ENCODE measurements around the gene TMEM87A. TPM values are rescaled to one million over a fixed set of nuclear protein-coding genes. Genes with fewer than 3 reads are reported as not detected.
"Not testable (repeated sequence)": the region's sequence is repeated elsewhere in the genome, so short reads cannot be mapped to it uniquely, and the experiment has no call there.

TMEM87A gene
- polyA plus RNA-seq, 12 donors, result 35.9 to 50.9 (median 43.7) TPM; not detected in 1

DNA sequence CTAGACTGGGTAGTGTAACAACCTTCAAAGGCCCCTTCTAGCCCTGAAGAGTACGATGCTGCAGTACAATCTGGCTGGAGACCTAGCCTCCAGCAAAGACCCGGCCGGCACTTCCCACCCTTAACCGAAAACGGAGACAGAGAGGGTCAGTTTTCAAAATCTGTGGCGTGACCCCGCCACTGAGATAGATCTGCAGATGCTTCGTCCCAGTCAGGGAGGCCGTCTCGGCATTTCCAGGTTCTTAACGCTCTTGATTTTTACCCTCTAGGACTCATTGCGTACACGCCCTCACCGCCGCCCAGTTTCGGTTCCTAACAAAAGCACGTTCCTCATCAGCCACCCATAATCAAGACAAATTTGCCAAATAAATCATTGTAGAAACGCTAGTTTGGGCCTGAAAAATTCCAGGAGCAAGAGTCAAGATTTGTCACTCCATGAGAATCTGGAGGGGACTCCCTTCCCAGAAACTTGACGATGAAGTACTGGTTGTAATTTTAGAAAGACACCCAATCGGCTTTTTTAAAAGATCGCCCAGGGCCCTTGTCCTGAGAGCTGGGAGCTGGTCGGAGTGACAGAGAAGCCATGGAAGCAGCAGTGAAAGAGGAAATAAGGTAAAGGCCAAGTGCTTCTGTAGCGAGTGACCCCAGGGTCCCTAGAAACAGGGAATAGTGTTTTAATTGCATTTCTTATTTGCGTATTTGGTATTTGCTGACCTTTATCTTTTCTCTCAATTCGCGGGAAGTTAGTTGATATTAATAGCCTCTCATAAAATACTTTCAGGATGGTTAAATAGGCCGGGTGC lies 868 bp upstream of the TMEM87A start:
- DNase-seq, result peak; percentile 69

DNA sequence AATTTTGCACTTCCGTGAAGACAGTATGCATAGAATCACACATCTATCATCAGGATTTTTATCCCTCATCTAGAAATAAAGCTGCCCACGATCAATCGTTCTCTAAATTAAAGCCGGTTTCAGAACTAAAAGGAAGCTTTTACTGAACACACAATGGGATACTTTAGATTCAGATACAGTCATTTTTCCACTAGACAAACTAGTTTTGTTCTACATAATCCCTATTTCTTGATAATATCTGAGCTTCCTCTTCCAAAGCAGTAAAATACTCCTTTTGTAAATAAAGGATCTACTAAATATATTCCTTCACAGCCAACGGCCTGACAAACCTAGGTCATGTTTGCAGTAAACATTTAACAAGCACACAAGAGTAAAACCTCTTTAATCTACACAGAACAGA lies 2.2 kb downstream of the TMEM87A start:
- no peak for DNase-seq

DNA sequence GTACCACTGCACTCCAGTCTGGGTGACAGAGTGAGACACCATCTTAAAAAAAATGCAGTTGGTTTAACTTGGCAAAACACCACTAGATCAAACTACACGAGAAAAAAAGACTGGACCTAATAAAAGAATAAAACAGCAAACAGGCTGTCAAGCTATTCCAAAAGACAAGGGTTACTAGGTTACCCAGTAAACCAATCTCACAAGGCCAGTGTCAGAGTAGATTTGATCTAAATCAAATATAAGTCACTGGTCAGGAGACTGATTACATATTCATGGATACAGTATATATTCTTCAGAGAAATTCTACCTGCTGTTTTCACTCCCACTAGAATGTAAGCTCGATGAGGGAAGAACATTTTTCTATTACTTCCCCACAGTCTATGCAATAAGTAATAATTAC lies 2.7 kb downstream of the TMEM87A start:
- no peak for DNase-seq

DNA sequence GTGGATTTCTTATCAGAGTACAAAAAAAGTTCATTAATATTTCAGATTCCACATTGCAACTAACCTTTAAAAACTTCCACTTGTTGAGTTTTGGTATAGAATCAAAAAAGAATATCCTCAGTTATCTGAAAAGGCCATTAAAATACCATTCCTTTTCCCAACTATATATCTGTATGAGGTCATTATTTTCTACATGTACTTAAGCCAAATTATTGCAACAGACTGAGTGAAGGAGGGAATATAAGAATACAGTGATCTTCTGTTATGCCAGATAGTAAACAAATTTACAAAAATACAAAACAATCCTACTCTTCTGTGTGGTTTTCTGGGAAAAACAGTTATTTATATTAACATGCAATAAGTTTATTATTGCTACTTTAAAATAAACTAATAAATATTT lies 5.9 kb downstream of the TMEM87A start:
- no peak for DNase-seq

DNA sequence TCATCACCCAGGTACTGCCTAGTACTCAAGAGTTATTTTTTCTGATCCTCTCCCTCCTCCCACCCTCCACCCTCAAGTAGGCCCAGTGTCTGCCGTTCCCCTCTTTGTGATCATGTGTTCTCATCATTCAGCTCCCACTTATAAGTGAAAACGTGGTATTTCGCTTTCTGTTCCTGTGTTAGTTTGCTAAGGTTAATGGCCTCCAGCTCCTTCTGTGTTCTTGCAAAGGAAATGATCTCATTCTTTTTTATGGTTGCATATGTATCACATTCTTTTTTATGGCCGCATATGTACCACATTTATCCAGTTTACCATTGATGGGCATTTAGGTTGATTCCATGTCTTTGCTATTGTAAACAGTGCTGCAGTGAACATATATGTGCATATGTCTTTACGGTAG lies 8.4 kb downstream of the TMEM87A start:
- DNase-seq, result no peak

DNA sequence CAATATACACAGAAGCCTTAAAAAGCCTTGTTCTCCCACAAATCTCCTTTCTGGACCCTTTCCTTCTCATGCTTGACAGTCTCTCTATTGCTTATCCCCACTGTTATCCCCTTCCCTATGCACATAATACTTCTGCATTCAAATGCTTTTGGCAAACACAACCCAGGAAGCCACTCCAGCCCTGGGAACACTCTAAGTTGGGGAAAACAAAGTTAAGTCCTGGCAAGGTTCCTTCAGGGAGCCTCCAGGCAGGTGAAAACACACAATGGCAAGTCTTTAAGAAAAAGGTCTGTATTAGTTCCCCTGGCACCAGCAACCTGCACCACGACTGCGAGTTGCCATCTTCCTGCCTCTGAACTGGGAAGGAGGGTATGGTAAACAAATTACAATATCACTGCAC lies 19.9 kb downstream of the TMEM87A start:
- DNase-seq, result no peak

DNA sequence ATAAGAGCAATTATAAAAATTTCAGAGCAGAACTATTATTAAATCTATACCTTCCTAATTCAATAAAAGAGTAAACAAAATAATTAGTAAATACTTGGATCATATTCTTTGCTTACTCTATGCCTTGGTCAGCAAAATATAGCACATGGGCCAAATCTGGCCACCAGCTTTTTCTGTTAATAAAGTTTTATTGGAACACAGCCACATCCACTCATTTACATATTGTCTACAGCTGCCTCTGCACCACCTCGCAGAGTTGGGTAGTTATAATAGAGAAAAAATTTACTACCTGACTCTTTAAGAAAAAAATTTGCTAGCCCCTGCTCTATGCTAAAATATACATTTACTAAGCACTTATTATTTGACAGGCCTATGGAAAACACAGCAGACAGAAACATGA lies 32.4 kb downstream of the TMEM87A start:
- DNase-seq, result no peak

DNA sequence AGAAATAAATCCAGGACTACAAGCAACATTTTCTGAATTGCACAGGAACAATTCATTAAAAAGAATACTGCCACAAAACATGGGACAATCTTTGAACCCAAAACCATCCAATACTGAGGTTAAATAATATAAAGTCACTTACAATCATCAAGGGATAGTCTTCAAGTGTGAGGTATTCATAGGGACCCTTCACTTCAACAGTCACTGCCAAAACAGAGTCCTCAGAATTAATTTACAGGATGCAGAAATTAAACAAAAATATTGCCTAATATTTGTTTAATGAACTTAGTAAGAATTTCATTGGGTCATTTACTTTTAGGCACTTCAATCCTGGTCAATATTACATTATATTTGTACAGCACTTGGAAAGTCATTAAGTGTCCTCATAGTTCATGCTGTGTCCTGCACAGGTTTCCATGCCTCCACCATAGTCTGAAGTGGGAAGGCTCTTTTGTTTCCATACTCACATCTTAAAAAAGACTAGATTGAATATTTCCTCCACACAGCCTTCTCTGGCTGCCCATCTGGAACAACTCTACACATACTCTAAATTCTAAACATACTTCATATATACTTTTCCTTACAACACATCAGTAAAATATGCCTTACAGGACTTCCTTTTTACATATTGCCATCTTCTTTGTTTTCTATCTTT lies 33.6 kb downstream of the TMEM87A start:
- no peak for DNase-seq

DNA sequence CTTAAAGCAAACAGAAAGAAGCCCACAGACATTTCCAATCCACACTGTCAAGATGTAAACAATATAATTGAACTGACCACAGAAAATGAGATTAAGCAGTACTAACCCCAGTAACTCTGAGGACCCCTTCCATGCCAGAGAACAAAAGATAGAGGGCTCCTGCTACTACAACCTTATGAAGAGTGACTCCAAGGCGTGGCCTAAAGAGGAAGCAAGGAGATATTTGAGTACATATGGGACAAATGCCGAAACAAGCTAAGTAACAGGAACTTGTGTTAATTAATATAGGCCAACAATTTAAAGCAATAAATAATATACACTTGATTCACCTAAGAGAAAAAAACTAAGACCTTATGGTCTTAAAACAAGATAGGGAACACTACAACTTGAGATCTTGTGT lies 40.1 kb downstream of the TMEM87A start:
- no peak for DNase-seq

DNA sequence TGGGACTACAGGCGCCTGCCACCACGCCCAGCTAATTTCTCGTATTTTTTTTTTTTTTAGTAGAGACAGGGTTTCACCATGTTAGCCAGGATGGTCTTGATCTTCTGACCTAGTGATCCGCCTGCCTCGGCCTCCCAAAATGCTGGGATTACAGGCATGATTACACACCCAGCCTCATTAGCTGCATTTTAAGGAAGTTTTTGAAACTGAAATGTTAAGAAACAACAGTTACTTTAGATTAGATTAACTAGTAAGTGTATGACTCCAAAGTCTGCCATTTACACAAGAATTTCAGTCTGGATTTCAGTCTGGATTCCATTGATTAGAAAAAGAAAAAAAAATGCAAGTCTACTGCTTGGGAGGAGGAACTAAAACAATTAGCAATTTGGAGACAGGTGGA lies 40.6 kb downstream of the TMEM87A start:
- no peak for DNase-seq

DNA sequence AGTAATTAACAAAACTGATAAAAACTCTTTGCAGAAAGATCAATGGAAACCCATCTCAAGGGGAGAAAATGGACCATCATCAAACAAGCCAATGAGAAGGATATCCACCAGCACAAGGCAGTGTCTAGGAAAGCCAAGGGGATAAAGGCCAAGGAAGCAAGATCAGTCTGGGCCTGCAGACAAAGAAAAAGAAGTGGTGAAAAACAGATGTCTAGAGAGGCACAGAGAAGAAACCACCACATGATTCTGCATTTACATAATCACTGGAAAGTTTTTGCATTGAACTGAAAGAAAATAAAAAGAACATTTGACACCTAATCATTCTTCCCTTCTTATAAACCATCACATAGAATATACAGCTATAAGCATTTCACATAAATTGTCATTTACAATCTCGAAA lies 42.1 kb downstream of the TMEM87A start:
- no peak for DNase-seq

DNA sequence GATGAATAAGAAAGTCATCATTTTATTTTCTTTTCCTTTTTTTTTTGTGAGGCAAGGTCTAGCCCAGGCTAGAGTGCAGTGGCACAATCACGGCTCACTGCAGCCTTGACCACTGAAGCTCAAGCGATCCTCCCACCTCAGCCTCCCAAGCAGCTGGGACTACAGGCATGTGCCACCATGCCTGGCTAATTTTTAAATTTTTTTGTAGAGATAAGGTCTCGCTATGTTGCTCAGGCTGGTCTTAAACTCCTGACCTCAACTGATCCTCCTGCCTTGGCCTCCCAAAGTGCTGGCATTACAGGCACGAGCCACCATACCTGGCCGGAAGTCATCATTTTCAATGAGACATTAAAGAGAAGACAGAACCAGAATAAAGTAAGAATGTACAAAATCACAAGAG lies 44.3 kb downstream of the TMEM87A start:
- not testable (repeated sequence) for DNase-seq

DNA sequence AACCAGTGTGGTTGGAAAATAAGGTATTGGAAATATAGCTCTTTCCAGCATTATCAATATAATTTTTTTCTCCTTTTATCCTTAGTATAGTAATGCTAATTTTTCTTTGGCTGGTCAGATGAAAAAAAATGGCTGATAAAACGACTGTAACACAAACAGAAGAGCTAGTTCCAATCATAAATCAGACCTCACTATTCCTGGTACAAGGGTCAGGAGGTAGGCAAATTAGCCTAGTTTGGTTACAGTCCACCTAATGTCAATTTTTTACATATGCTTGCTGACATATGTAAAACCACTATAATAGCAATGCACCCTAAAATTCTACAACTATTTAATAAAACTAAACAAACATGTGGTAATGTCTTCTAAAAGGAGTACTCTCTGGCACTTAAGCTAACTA lies 45.2 kb downstream of the TMEM87A start:
- DNase-seq, result no peak

DNA sequence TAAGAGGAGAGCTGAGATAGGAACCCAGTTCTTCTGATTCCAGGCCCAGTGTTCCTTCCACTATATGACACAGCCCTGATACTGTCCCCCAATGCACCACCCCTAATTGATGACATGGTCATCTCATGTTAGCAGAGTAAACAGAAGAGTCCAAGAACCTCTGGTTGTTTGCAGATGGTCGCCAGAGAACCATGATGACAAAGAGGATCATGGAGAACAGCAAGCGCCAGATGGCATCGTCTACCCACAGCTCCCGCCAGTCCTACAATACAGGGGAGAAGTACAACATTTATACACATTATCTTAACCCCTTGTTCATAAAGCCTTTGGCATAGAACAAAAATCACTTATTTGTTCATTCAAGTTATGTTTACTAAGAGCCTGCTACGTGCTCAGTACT lies 46.6 kb downstream of the TMEM87A start:
- DNase-seq, result no peak

DNA sequence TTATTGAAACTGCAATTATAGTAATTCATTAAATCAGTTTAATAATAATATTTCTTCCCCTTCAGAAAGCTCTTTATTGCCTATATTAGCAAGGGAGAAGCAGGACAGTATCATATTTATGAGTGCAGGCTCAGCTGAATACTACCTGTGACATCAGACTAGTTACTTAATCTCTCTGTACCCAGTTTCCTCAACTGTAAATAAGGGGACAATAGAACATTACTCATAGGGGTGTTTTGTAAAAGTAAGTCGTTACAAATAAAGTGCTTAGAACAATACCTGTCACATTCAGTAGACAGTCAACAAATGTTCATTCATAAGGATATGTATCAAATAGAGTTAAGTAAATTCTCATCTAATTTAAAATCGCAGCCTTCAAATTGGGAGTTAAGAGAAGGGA lies 53.0 kb downstream of the TMEM87A start:
- no peak for DNase-seq

DNA sequence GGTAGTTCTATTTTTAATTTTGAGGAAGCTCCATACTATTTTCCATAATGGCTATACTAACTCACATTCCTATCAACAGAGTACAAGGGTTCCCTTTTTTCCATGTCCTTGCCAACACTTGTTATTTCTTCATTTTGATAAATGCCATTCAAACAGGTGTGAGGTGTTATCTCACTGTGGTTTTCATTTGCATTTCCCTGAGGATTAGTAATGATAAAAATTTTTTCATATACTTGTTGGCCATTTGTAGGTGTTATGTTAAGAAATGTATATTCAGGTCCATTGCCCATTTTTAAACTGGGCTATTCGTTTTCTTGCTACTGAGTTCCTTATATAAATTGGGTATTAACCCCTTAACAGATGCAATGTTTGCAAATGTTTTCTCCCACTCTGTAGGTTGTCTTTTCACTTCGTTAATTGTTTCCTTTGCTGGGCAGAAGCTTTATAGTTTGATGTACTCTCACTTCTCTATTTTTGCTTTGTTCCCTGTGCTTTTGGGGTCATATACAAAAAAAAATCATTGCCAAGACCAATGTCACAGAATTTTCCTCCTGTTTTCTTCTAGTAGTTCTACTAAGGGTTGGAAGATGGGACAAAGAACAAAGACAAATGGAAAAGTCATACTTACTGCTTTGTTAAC lies 54.2 kb downstream of the TMEM87A start:
- DNase-seq, result no peak

DNA sequence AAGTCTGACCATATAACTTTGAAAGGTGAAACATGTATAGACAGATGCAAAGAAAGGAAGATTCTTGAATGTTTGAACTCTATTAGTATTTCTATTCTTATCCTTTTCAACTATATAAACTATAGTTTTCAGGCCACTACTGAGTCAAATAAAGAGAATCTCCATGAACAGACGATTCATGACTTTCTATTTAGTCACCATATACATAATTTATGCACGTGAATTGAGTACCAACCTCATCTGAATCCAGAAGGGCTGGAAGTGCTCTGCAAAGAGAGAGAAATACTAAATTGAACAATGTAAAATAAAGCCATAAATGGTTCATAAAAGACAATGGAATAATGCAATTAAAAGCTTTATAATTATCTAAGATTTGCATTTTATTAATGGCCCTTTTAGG lies 55.7 kb downstream of the TMEM87A start:
- no peak for DNase-seq

DNA sequence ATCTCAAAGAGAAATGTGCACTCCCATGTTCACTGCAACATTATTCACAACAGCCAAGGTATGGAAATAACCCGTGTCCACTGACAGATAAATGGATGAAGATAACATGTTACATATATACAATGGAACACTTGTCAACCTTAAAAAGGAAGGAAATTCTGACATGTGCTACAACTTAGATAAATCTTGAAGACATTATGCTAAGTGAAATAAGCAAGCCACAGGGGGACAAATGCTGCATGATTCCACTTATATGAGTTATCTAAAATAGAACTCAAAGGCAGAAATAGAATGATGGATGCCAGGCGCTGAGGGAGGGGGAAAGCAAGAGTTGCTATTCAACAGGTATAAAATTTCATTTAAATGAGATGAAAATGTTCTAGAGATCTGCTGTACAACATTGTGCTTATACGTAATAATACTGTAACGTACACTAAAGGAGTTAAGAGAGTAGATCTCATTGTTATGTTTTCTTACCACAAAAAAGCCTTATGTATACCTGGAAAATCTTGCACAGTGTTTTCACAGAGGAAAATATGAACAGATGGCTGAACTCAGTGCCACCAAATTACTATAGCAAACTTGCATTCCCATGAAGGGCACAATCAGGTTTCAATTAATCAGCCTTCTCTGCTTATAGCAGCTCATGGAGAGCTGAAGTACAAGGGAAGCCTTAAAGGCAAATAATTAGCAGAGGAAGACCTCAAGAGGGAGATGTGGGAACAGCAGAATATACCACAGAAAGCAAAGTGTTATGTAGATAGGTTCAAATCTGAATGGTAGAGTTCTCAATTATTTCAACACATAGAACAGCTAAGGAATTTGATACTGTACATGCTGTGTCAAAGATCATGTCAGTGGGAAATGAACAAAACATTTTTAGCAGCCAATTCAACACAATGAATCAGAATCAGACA lies 57.1 kb downstream of the TMEM87A start:
- DNase-seq, result no peak

DNA sequence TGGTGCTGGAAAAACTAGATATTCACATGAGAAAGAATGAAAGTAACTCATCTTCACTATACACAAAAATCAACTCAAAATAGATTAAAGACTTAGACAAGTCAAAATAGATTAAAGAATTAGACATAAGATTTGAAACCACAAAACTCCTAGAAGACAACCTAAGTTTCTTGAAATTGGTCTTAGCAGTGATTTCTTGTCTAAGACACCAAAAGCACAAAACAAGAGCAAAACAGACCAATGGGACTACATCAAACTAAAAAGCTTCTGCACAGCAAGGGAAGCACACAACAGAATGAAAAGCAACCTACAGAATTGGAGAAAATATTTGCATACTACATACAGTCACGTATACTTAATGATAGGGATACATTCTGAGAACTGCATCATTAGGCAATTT lies 58.6 kb downstream of the TMEM87A start:
- DNase-seq, result no peak

DNA sequence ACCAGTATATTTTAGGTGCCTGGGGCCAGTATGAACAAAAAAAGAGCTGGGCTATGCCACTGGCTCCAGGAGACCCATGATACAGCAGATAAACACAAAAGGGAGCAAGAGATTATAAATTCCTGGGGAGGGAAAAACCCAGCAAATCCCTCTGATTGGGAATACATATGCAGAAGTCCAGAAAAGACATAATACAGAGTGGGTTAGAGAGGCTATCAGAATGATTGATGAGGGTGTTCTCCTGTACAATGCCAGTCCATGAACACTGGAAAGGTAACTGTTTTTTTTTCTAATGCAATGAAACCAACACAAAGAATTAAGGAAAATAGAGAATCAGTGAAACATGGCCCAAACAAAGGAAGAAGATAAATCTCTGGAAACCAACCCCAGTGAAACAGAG lies 59.7 kb downstream of the TMEM87A start:
- no peak for DNase-seq

DNA sequence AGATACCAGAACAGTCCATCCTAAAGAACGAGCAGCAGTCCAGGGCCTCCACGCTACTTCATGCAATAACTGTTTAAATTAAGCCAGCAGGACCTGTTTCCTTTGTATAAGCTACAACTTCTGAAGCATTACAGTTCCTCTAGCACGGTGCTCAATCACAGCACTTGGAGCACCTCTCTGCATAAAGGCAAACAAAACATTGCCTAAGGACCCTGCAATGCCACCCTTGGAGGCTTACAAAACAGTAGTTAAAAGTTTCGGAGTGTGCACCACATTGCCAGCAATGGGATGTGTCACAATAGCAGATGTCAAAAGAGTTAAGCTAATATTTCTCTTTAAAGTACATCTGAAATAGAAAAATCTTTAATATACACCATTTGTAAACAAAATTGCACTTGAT lies 62.5 kb downstream of the TMEM87A start:
- DNase-seq, result no peak

Measured in muscle of arm (tissue), 12 donors.